ENCODE results near the gene DNASE1.
A peak's percentile ranks its signal among the peaks of the same experiment; 100 is the strongest.

DNASE1 gene

GRCh38 chr16:3687021-3687420, 32.5 kb downstream of the DNASE1 start:
- DNase-seq (ENCODE audit: low spot score in 2 of 2), result no peak
- H3K4me3 ChIP-seq, result no peak overlapping the region
- H3K4me1 ChIP-seq, result peaks cover 2% of the 10 kb centered on the region; the same call in 1 of the 2 replicates
- peaks cover 88% of the 10 kb centered on the region for H3K36me3 ChIP-seq (replicated peaks)
- in situ Hi-C loops (cut with MboI; ENCODE audit: low sequenced_read_pairs), result no loop called here
- H3K27me3 ChIP-seq (ENCODE audit: low read depth), result no peaks in the 10 kb centered on the region
- H3K9me3 ChIP-seq, result no peaks in the 10 kb centered on the region

DNA sequence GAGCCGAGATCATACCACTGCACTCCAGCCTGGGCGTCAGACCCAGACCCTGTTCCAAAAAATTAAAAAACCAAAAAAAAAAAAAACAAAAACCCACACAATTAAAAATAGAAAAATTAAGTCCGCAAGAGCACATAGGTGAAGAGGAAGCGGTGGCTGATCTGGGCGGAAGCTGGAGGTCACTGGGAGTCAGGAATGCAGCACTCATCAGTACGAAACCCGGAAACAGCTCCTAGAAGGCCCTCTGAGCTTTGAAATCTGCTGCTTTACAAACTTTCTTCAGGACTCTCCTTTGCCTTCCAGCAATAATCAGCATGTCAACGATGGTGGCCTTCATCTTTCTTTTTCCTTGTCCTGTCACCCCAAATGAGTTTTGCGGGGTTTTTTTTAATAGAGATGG, 33.3 kb downstream of the DNASE1 start:
- no peak for DNase-seq (ENCODE audit: low spot score in 2 of 2)
- Histone ChIP-seq H3K36me3 (replicated peaks) (peaks cover 81% of the 10 kb centered on the region), H3K4me1 (peaks cover 2% of the 10 kb centered on the region; the same call in 1 of the 2 replicates), H3K27me3 (ENCODE audit: low read depth) (no peaks in the 10 kb centered on the region), H3K9me3 (no peaks in the 10 kb centered on the region), H3K4me3 (no peak overlapping the region)
- in situ Hi-C loops (cut with MboI; ENCODE audit: low sequenced_read_pairs), result no loop called here

DNA sequence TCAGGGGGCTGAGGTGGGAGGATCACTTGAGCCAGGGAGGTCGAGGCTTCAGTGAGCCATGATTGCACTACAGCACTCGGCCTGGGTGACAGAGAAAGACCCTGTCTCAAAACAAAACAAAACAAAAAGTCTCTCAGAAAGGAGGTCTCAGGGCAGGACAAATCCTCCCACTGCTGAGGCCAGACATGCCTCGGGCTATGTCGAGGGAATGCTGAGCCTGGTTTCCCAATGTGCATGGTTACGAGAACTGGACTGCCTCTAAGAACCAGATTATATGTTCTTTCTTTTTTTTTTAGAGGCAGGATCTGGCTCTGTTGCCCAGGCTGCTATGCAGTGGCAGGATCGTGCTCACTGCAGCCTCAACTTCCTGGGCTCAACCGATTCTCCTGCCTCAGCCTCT, 35.2 kb downstream of the DNASE1 start:
- peaks cover 61% of the 10 kb centered on the region for H3K36me3 ChIP-seq (replicated peaks)

GRCh38 chr16:3690470-3690928, 36.0 kb downstream of the DNASE1 start:
- H3K36me3 ChIP-seq (replicated peaks), result peaks cover 54% of the 10 kb centered on the region

More for the DNA sequence above, 35.2 kb downstream of the DNASE1 start:
- no peaks in the 10 kb centered on the region for H3K27me3 ChIP-seq (ENCODE audit: low read depth)
- H3K4me1 ChIP-seq, result peaks cover 2% of the 10 kb centered on the region; the same call in 1 of the 2 replicates
- no peaks in the 10 kb centered on the region for H3K9me3 ChIP-seq
- no peak for DNase-seq (ENCODE audit: low spot score in 2 of 2)
- in situ Hi-C loops (cut with MboI; ENCODE audit: low sequenced_read_pairs), result no loop called here
- no peak overlapping the region for H3K4me3 ChIP-seq

GRCh38 chr16:3690980-3691720, 36.7 kb downstream of the DNASE1 start:
- Histone ChIP-seq H3K36me3 (replicated peaks) (peaks cover 53% of the 10 kb centered on the region), H3K4me3 (no peak overlapping the region), H3K9me3 (no peaks in the 10 kb centered on the region), H3K4me1 (peaks cover 2% of the 10 kb centered on the region; the same call in 1 of the 2 replicates), H3K27me3 (ENCODE audit: low read depth) (no peaks in the 10 kb centered on the region)
- in situ Hi-C loops (cut with MboI; ENCODE audit: low sequenced_read_pairs), result no loop called here
- no peak for DNase-seq (ENCODE audit: low spot score in 2 of 2)

More at GRCh38 chr16:3690470-3690928, 36.0 kb downstream of the DNASE1 start:
- no peaks in the 10 kb centered on the region for H3K9me3 ChIP-seq
- peaks cover 2% of the 10 kb centered on the region; the same call in 1 of the 2 replicates for H3K4me1 ChIP-seq
- DNase-seq (ENCODE audit: low spot score in 2 of 2), result peak; percentile 76 to 92
- in situ Hi-C loops (cut with MboI; ENCODE audit: low sequenced_read_pairs), result no loop called here
- H3K27me3 ChIP-seq (ENCODE audit: low read depth), result no peaks in the 10 kb centered on the region
- no peak overlapping the region for H3K4me3 ChIP-seq

- peaks cover 47% of the 10 kb centered on the region for H3K36me3 ChIP-seq (replicated peaks)
- peaks cover 2% of the 10 kb centered on the region; the same call in 1 of the 2 replicates for H3K4me1 ChIP-seq
- H3K9me3 ChIP-seq, result no peaks in the 10 kb centered on the region
- in situ Hi-C loops (cut with MboI; ENCODE audit: low sequenced_read_pairs), result no loop called here
- no peaks in the 10 kb centered on the region for H3K27me3 ChIP-seq (ENCODE audit: low read depth)
- no peak overlapping the region for H3K4me3 ChIP-seq
- DNase-seq (ENCODE audit: low spot score in 2 of 2), result no peak
These were observed 37.3 kb downstream of the DNASE1 start for GRCh38 chr16:3691761-3692160.

DNA sequence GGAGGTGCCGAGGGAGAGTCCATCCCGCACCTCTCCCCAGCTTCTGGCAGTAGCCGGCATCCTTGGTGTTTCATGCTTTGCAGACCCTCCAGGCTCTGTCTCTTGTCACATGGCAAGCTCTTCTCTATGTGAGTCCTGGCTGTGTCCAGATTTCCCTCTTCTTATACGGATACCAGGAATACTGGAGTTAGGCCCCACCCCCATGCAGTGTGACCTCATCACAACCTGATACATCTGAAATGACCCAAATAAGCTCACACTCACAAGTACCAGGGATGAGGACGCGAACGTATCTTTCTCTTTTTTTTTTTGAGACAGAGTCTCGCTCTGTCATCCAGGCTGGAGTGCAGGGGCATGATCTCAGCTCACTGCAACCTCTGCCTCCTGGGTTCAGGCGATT, 39.6 kb downstream of the DNASE1 start:
- H3K4me3 ChIP-seq, result no peak overlapping the region
- in situ Hi-C loops (cut with MboI; ENCODE audit: low sequenced_read_pairs), result no loop called here
- peaks cover 2% of the 10 kb centered on the region; the same call in 1 of the 2 replicates for H3K4me1 ChIP-seq
- H3K36me3 ChIP-seq (replicated peaks), result peaks cover 26% of the 10 kb centered on the region
- DNase-seq (ENCODE audit: low spot score in 2 of 2), result no peak
- no peaks in the 10 kb centered on the region for H3K27me3 ChIP-seq (ENCODE audit: low read depth)
- no peaks in the 10 kb centered on the region for H3K9me3 ChIP-seq

GRCh38 chr16:3695610-3696369, 41.3 kb downstream of the DNASE1 start:
- peaks cover 14% of the 10 kb centered on the region for H3K36me3 ChIP-seq (replicated peaks)
- no peaks in the 10 kb centered on the region for H3K9me3 ChIP-seq
- DNase-seq (ENCODE audit: low spot score in 2 of 2), result no peak
- no peaks in the 10 kb centered on the region for H3K27me3 ChIP-seq (ENCODE audit: low read depth)
- H3K4me3 ChIP-seq, result no peak overlapping the region
- no peaks in the 10 kb centered on the region for H3K4me1 ChIP-seq
- in situ Hi-C loops (cut with MboI; ENCODE audit: low sequenced_read_pairs), result no loop called here

- H3K27me3 ChIP-seq (ENCODE audit: low read depth), result no peaks in the 10 kb centered on the region
- no peak for DNase-seq (ENCODE audit: low spot score in 2 of 2)
- in situ Hi-C loops (cut with MboI; ENCODE audit: low sequenced_read_pairs), result no loop called here
- H3K36me3 ChIP-seq (replicated peaks), result peaks cover 14% of the 10 kb centered on the region
- H3K4me1 ChIP-seq, result no peaks in the 10 kb centered on the region
- H3K4me3 ChIP-seq, result no peak overlapping the region
- H3K9me3 ChIP-seq, result no peaks in the 10 kb centered on the region
These were observed 42.1 kb downstream of the DNASE1 start for GRCh38 chr16:3696425-3697218.

GRCh38 chr16:3698941-3699340, 44.5 kb downstream of the DNASE1 start:
- in situ Hi-C loops (cut with MboI; ENCODE audit: low sequenced_read_pairs), result no loop called here

DNA sequence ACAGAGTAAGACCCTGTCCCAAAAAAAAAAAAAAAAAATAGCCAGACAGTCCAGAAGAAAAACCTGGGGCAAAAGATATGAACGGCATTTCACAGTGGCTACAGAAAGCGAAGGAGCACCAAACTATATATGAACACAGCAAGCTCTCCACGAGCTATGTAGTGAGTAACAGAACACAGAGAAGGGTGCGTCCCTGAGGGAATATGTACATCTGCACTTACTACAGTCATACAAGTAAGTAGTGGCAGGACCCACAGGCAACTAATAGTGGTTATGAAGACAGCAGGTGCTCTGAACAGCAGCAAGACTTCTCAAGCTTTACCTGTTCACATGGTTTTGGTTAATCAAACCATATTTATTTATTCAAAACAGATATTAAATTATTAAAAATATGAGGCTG, 47.0 kb downstream of the DNASE1 start:
- Histone ChIP-seq H3K27me3 (ENCODE audit: low read depth) (no peaks in the 10 kb centered on the region), H3K9me3 (no peaks in the 10 kb centered on the region), H3K4me3 (no peak overlapping the region), H3K36me3 (replicated peaks) (peaks cover 17% of the 10 kb centered on the region), H3K4me1 (no peaks in the 10 kb centered on the region)
- in situ Hi-C loops (cut with MboI; ENCODE audit: low sequenced_read_pairs), result no loop called here
- no peak for DNase-seq (ENCODE audit: low spot score in 2 of 2)

More at GRCh38 chr16:3698941-3699340, 44.5 kb downstream of the DNASE1 start:
- Histone ChIP-seq H3K4me3 (no peak overlapping the region), H3K27me3 (ENCODE audit: low read depth) (no peaks in the 10 kb centered on the region), H3K36me3 (replicated peaks) (peaks cover 22% of the 10 kb centered on the region), H3K4me1 (no peaks in the 10 kb centered on the region), H3K9me3 (no peaks in the 10 kb centered on the region)
- DNase-seq (ENCODE audit: low spot score in 2 of 2), result no peak

- in situ Hi-C loops (cut with MboI; ENCODE audit: low sequenced_read_pairs), result no loop called here
- no peak for DNase-seq (ENCODE audit: low spot score in 2 of 2)
- Histone ChIP-seq H3K9me3 (no peaks in the 10 kb centered on the region), H3K4me3 (no peak overlapping the region), H3K36me3 (replicated peaks) (peaks cover 20% of the 10 kb centered on the region), H3K27me3 (ENCODE audit: low read depth) (no peaks in the 10 kb centered on the region), H3K4me1 (no peaks in the 10 kb centered on the region)
These were observed 47.6 kb downstream of the DNASE1 start for GRCh38 chr16:3702082-3702481.

DNA sequence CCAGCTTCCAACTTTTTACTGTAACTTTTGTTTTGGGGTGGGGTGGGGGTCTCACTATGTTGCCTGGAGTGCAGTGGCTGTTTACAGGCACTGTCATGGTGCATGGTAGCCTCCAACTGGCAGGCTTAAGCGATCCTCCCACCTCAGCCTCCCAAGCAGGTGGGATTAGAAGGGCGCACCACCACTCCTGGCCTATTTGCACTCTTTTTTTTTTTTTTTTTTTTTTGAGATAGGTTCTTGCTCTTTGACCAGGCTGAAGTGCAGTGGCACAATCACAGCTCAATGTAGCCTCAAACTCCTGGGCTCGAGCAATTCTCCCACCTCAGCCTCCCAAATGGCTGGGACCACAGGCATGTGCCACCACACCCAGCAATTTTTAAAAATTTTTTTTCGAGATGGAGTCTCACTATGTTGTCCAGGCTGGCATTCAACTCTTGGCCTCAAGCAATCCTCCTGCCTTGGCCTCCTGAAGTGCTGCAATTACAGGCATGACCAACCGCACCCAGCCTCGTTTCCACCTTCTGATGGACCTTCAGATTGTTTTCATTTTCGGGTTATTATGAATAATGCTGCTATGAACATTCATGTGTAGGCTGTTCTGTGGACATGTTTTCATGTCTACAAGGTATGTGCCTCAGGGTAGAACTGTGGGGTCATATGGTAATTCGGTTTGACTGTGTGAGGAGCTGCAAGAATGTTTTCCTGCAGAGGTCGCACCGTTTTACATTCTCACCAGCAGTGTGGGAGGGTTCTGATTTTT, 51.9 kb downstream of the DNASE1 start:
- Histone ChIP-seq H3K4me3 (no peak overlapping the region), H3K27me3 (ENCODE audit: low read depth) (no peaks in the 10 kb centered on the region), H3K9me3 (no peaks in the 10 kb centered on the region), H3K4me1 (no peaks in the 10 kb centered on the region), H3K36me3 (replicated peaks) (peaks cover 24% of the 10 kb centered on the region)
- DNase-seq (ENCODE audit: low spot score in 2 of 2), result no peak
- in situ Hi-C loops (cut with MboI; ENCODE audit: low sequenced_read_pairs), result no loop called here

All from HAP-1 (cell line).